Thyroid gland (tissue), 4 donors: Measurements from ENCODE around the gene PPM1M.

Experiments used
- POLR2A ChIP-seq, 2 donors: fragments of 450-650 bp; IDR thresholded peaks; one replicate each; pipeline ENCODE4 v1.6.1; 2017; ENCODE audit warnings: antibody characterized with exemption in 2 of 2, mild to moderate bottlenecking in 2 of 2, moderate library complexity in 1 of 2
- TF ChIP-seq, protein P1 (sequence below), 6 experiments: fragments of 200-600 bp in 3 of 6; fragments of 450-650 bp in 3 of 6; sonication (generic) in 3 of 6; IDR thresholded peaks; one replicate each; pipeline ENCODE4 v1.5.1; 2016 to 2019; ENCODE audit warnings: antibody characterized with exemption in 6 of 6, mild to moderate bottlenecking in 2 of 6, inconsistent platforms in 1 of 6, moderate library complexity in 1 of 6

- TF ChIP-seq POLR2A (IDR thresholded peaks at IDR 0.05): no peak
- TF ChIP-seq, protein P1, sequence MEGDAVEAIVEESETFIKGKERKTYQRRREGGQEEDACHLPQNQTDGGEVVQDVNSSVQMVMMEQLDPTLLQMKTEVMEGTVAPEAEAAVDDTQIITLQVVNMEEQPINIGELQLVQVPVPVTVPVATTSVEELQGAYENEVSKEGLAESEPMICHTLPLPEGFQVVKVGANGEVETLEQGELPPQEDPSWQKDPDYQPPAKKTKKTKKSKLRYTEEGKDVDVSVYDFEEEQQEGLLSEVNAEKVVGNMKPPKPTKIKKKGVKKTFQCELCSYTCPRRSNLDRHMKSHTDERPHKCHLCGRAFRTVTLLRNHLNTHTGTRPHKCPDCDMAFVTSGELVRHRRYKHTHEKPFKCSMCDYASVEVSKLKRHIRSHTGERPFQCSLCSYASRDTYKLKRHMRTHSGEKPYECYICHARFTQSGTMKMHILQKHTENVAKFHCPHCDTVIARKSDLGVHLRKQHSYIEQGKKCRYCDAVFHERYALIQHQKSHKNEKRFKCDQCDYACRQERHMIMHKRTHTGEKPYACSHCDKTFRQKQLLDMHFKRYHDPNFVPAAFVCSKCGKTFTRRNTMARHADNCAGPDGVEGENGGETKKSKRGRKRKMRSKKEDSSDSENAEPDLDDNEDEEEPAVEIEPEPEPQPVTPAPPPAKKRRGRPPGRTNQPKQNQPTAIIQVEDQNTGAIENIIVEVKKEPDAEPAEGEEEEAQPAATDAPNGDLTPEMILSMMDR (IDR thresholded peaks at IDR 0.05): no peak
These were observed 44.4 kb downstream of the PPM1M start for GRCh38 chr3:52289747-52290595.
